BLaER1 treated with 17β-estradiol and CSF1 and Interleukin-3, amounts not matched to agents 10 nM and 100 nM (cell line): ENCODE data around the gene TMIGD2.
A peak's percentile ranks its signal among the peaks of the same experiment; 100 is the strongest.

Experiments used
- H3K27ac ChIP-seq, 11 experiments: shearing (Covaris generic); formaldehyde crosslinking; 2 replicates each; pipeline ENCODE4 v1.8.1; 2022
- H3K27me3 ChIP-seq, 11 experiments: shearing (Covaris generic); formaldehyde crosslinking; 2 replicates each; pipeline ENCODE4 v1.8.1; 2022
- H3K36me3 ChIP-seq, 11 experiments: shearing (Covaris generic); formaldehyde crosslinking; 2 replicates each; pipeline ENCODE4 v1.8.1; 2022
- H3K4me1 ChIP-seq, 10 experiments: shearing (Covaris generic); formaldehyde crosslinking; 2 replicates each; pipeline ENCODE4 v1.8.1; 2022
- H3K4me2 ChIP-seq, 11 experiments: shearing (Covaris generic); formaldehyde crosslinking; 2 replicates each; pipeline ENCODE4 v1.8.1; 2022
- H3K4me3 ChIP-seq, 10 experiments: shearing (Covaris generic); formaldehyde crosslinking; 2 replicates each; pipeline ENCODE4 v1.8.1; 2022
- H3K9ac ChIP-seq, 11 experiments: shearing (Covaris generic); formaldehyde crosslinking; 2 replicates each; pipeline ENCODE4 v1.8.1; 2022
- H3K9me3 ChIP-seq, 11 experiments: shearing (Covaris generic); formaldehyde crosslinking; replicated peaks in 1 of 11; 2 replicates each; pipeline ENCODE4 v1.8.1; 2022
- H4K20me1 ChIP-seq, 11 experiments: shearing (Covaris generic); formaldehyde crosslinking; 2 replicates each; pipeline ENCODE4 v1.8.1; 2022
- Cebpa-rat ChIP-seq, 11 experiments: shearing (Covaris generic); IDR thresholded peaks; 2 replicates each; pipeline ENCODE4 v1.8.1; 2022

TMIGD2 gene

GRCh38 chr19:4322942-4323665 lies 20.9 kb upstream of the TMIGD2 start:
- Histone ChIP-seq H3K27me3 (peaks cover 4 to 12% (median 6%) of the 10 kb centered on the region in 11 experiments; a peak in 15 of 22 replicates), H4K20me1 (peaks cover 0 to 6% (median 0%) of the 10 kb centered on the region in 11 experiments; a peak in 1 of 22 replicates), H3K9ac (no peak overlapping the region), H3K4me1 (peaks cover 4 to 22% (median 12%) of the 10 kb centered on the region in 10 experiments; a peak in 18 of 20 replicates), H3K4me3 (no peak overlapping the region), H3K36me3 (peaks cover 0 to 24% (median 9%) of the 10 kb centered on the region in 11 experiments; a peak in 14 of 22 replicates), H3K4me2 (no peak overlapping the region), H3K27ac (no peak overlapping the region), H3K9me3 (peaks cover 29 to 56% (median 39%) of the 10 kb centered on the region in 11 experiments)
- TF ChIP-seq Cebpa-rat (IDR thresholded peaks at IDR 0.05) = no peak

DNA sequence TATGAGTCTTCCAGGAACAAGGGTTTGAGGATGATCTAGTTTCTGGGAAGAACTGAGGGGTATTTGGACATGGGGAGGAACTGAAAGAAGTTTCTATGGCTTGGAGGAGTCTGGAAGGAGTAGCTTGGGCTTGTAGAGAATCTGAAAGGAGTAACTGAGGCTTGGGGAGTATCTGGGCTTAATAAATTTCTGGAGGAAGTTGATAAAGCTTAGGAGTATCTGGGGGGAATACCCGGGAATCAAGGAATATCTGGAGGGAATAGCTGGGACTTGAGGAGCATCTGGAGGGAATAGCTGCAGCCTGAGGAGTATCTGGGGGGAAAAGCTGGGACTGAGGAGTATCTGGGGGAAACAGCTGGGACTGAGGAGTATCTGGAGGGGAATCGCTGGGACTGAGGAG lies 18.2 kb upstream of the TMIGD2 start:
- H3K4me3 ChIP-seq = no peak overlapping the region
- no peak overlapping the region for H3K27ac ChIP-seq
- H3K36me3 ChIP-seq = peaks cover 0 to 51% (median 34%) of the 10 kb centered on the region in 11 experiments; a peak in 16 of 22 replicates
- peaks cover 0 to 16% (median 5%) of the 10 kb centered on the region in 10 experiments; a peak in 10 of 20 replicates for H3K4me1 ChIP-seq
- peaks cover 0 to 6% (median 0%) of the 10 kb centered on the region in 11 experiments; a peak in 1 of 22 replicates for H4K20me1 ChIP-seq
- H3K9me3 ChIP-seq = peaks cover 30 to 49% (median 37%) of the 10 kb centered on the region in 11 experiments
- no peaks in the 10 kb centered on the region for H3K27me3 ChIP-seq
- no peak for TF ChIP-seq Cebpa-rat (IDR thresholded peaks at IDR 0.05)
- no peak overlapping the region for H3K9ac ChIP-seq
- no peak overlapping the region for H3K4me2 ChIP-seq

GRCh38 chr19:4319067-4319718 lies 17.0 kb upstream of the TMIGD2 start:
- no peaks in the 10 kb centered on the region for H3K27me3 ChIP-seq
- H3K4me2 ChIP-seq = peak overlapping the region in 6 of 11 experiments; percentile 4 to 65 (median 42); a peak in 10 of 22 replicates
- H3K27ac ChIP-seq = no peak overlapping the region; a peak in 1 of 22 replicates
- H3K4me3 ChIP-seq = no peak overlapping the region
- peaks cover 0 to 23% (median 5%) of the 10 kb centered on the region in 10 experiments; a peak in 11 of 20 replicates for H3K4me1 ChIP-seq
- H3K9ac ChIP-seq = no peak overlapping the region
- TF ChIP-seq Cebpa-rat (IDR thresholded peaks at IDR 0.05) = no peak
- peaks cover 0 to 6% (median 0%) of the 10 kb centered on the region in 11 experiments; a peak in 1 of 22 replicates for H4K20me1 ChIP-seq
- H3K36me3 ChIP-seq = peaks cover 0 to 53% (median 34%) of the 10 kb centered on the region in 11 experiments; a peak in 16 of 22 replicates
- H3K9me3 ChIP-seq = peaks cover 30 to 49% (median 37%) of the 10 kb centered on the region in 11 experiments

DNA sequence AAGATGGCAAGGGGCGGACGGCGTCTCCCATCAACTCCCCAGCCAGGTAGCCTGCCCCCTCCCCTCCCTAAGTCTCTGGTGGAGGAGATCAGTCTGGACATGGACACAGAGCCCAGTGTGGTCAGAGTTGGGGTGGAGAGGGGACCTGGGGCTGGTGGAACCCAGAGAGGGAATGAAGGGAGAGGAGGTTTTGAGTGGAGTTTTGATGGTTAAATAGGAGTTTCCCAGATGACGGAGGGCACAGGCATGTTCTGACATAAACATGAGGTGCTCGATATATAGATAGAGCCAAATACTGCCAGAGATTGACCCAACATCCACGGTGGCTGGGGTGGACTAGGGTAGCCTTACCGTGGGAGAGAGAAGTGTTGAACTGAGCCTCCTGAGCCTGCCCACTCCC lies 16.3 kb upstream of the TMIGD2 start:
- no peaks in the 10 kb centered on the region for H3K27me3 ChIP-seq
- TF ChIP-seq Cebpa-rat (IDR thresholded peaks at IDR 0.05) = no peak
- H4K20me1 ChIP-seq = no peaks in the 10 kb centered on the region; a peak in 1 of 22 replicates
- no peak overlapping the region for H3K4me3 ChIP-seq
- H3K9ac ChIP-seq = no peak overlapping the region
- peaks cover 30 to 49% (median 37%) of the 10 kb centered on the region in 11 experiments for H3K9me3 ChIP-seq
- H3K36me3 ChIP-seq = peaks cover 0 to 56% (median 34%) of the 10 kb centered on the region in 11 experiments; a peak in 16 of 22 replicates
- H3K4me2 ChIP-seq = peak overlapping the region in 4 of 11 experiments; percentile 22 to 65 (median 42); a peak in 6 of 22 replicates
- peaks cover 0 to 31% (median 8%) of the 10 kb centered on the region in 10 experiments; a peak in 11 of 20 replicates for H3K4me1 ChIP-seq
- no peak overlapping the region for H3K27ac ChIP-seq

DNA sequence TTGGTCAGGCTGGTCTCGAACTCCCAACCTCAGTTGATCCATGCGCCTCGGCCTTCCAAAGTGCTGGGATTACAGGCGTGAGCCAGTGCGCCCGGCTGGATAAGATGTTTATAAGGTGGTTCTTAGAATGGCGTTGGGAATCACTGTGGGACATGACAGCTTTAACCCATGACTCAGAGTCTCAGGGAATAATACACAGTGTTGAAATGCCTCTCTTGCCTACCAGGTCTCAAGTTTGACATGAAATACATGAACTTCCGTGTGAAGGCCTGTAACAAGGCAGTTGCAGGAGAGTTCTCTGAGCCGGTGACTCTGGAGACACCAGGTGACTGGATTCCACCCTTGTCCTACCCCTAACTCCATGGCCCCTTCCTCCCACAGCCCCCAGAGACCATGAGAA lies 14.8 kb upstream of the TMIGD2 start:
- H3K4me1 ChIP-seq = peaks cover 0 to 35% (median 8%) of the 10 kb centered on the region in 10 experiments; a peak in 11 of 20 replicates
- no peak overlapping the region for H3K27ac ChIP-seq
- H3K9me3 ChIP-seq = peaks cover 30 to 45% (median 36%) of the 10 kb centered on the region in 11 experiments
- peaks cover 0 to 60% (median 40%) of the 10 kb centered on the region in 11 experiments; a peak in 16 of 22 replicates for H3K36me3 ChIP-seq
- H3K4me3 ChIP-seq = no peak overlapping the region
- no peaks in the 10 kb centered on the region for H4K20me1 ChIP-seq
- H3K9ac ChIP-seq = no peak overlapping the region
- TF ChIP-seq Cebpa-rat (IDR thresholded peaks at IDR 0.05) = no peak
- H3K4me2 ChIP-seq = no peak overlapping the region
- no peaks in the 10 kb centered on the region for H3K27me3 ChIP-seq

DNA sequence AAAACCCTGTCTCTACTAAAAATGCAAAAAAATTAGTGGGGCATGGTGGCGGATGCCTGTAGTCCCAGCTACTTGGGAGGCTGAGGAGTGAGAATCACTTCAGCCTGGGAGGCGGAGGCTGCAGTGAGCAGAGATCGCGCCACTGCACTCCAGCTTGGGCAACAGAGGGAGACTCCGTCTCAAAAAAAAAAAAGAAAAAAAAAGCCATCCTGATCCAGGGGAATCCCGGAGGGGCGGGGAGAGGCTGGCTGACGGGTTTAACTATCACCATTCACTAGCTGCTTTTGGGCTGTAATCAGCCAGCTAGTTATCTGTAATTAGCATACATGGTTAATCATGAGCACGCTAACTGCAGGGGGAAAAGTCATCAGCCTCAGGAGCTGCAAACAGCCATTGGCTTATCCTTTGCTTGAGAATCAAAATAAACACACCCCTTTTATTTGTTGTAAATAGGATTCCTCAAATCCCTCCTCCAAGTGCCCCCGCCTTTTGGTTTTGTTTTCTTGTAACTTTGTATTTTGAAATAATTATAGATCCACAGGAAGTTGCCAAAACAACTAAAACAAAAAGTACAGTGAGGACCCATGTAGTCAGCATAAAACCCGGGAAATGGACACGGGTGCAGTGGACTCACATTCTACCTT lies 11.8 kb upstream of the TMIGD2 start:
- TF ChIP-seq Cebpa-rat (IDR thresholded peaks at IDR 0.05) = no peak
- peak overlapping the region in 1 of 11 experiments; percentile 10; a peak in 1 of 22 replicates for H3K9ac ChIP-seq
- H3K9me3 ChIP-seq = peaks cover 3 to 23% (median 10%) of the 10 kb centered on the region in 11 experiments; a peak in 19 of 22 replicates

DNA sequence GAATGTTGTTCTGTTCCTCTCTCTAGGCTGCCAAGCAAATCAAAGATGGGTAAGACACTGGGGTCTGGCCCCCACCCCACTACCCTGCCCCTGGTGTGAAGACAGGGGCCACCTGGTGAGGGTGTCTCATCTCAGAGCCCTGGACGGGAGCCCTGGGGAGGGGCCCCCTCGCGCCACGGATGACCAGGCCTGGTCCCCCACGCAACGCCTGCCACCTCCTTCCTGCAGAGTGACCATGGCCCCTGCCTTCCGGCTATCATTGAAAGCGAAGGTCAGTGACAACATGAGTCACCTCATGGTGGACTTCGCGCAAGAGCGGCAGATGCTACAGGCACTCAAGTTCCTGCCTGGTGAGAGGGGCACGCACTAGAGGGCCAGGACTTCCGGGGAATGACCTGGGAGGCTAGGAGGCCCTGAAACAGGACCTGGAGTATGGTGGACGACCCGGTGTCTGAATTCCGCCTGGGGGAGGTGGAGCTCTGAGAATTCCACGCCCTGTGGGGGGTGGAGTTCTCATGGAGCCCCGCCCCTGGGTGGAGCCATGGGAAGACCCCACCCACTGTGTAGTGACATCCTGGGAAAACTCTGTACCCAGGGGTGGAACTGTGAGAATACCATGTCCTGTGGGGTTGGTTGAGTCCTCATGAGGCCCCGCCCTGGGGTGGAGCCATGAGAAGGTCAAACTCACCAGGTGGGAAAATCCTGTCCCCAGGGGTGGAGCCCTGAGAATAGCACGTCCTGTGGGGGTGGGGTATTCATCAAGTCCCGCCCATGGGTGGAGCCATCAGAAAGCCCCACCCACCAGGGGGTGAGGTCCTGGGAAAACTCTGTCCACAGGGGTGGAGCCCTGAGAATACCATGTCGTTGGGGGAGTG lies 8.3 kb upstream of the TMIGD2 start:
- Histone ChIP-seq H3K27me3 (no peaks in the 10 kb centered on the region), H3K4me2 (no peak overlapping the region), H4K20me1 (no peaks in the 10 kb centered on the region; a peak in 1 of 22 replicates), H3K36me3 (peaks cover 0 to 55% (median 30%) of the 10 kb centered on the region in 11 experiments; a peak in 18 of 22 replicates), H3K4me3 (no peak overlapping the region), H3K9me3 (peaks cover 0 to 14% (median 0%) of the 10 kb centered on the region in 11 experiments; a peak in 4 of 22 replicates), H3K27ac (no peak overlapping the region), H3K9ac (no peak overlapping the region), H3K4me1 (peaks cover 0 to 19% (median 6%) of the 10 kb centered on the region in 10 experiments; a peak in 12 of 20 replicates)
- no peak for TF ChIP-seq Cebpa-rat (IDR thresholded peaks at IDR 0.05)

More for the DNA sequence above, 11.8 kb upstream of the TMIGD2 start:
- Histone ChIP-seq H3K4me3 (no peak overlapping the region), H3K4me1 (peaks cover 0 to 28% (median 5%) of the 10 kb centered on the region in 10 experiments; a peak in 11 of 20 replicates), H3K27me3 (no peaks in the 10 kb centered on the region), H3K36me3 (peaks cover 0 to 74% (median 58%) of the 10 kb centered on the region in 11 experiments; a peak in 18 of 22 replicates), H3K4me2 (peak overlapping the region in 5 of 11 experiments; percentile 4 to 64 (median 50); a peak in 8 of 22 replicates), H3K27ac (peak overlapping the region in 2 of 11 experiments; percentile 22 to 33; a peak in 3 of 22 replicates), H4K20me1 (no peaks in the 10 kb centered on the region)
